A673 (cell line): ENCODE measurements around the gene NMUR1. TPM values are rescaled to one million over a fixed set of nuclear protein-coding genes. Genes with fewer than 3 reads are reported as not detected.

Experiments
- BruUV-seq: library from RNA; stranded (reverse); fragments of 400-500 nt; replicated peaks from 2 replicates; lab custom pipeline; 2021; lab: Mats Ljungman, UMichigan
- CTCF ChIA-PET: fragments of 300-600 bp; sonication (Branson Sonifier 250); formaldehyde crosslinking; loops from one replicate; lab custom pipeline; 2022; ENCODE audit warnings: antibody characterized with exemption; lab: Charles Lee
- POLR2A ChIA-PET: fragments of 300-600 bp; sonication (Branson Sonifier 250); formaldehyde crosslinking; loops from one replicate; lab custom pipeline; 2022; ENCODE audit warnings: antibody characterized with exemption; ENCODE audit not compliant: low non-redundant PET; lab: Charles Lee
- DNase-seq: peaks from one replicate; pipeline ENCODE4 v3.0.0-alpha.2; 2015; ENCODE audit warnings: low spot score
- H3K27ac ChIP-seq: fragments of 200-600 bp; sonication (generic); 2 replicates; pipeline ENCODE4 v1.5.1; 2016; ENCODE audit warnings: mixed run types, low read depth, mild to moderate bottlenecking, mixed read lengths, antibody characterized with exemption, low read length; ENCODE audit not compliant: poor library complexity, severe bottlenecking
- H3K27me3 ChIP-seq: fragments of 200-600 bp; sonication (generic); replicated peaks from 2 replicates; pipeline ENCODE4 v1.6.1; 2017; ENCODE audit warnings: mixed run types, low read depth, mild to moderate bottlenecking, mixed read lengths, antibody characterized with exemption, low read length; ENCODE audit not compliant: insufficient read depth, poor library complexity
- H3K36me3 ChIP-seq: fragments of 200-600 bp; sonication (generic); 2 replicates; pipeline ENCODE4 v1.6.1; 2016; ENCODE audit warnings: mixed run types, mild to moderate bottlenecking, mixed read lengths, antibody characterized with exemption, low read length; ENCODE audit not compliant: insufficient read depth, poor library complexity, severe bottlenecking
- H3K4me1 ChIP-seq: fragments of 200-600 bp; sonication (generic); 2 replicates; pipeline ENCODE4 v1.6.1; 2017; ENCODE audit warnings: mixed run types, mild to moderate bottlenecking, mixed read lengths, antibody characterized with exemption, low read length; ENCODE audit not compliant: insufficient read depth, poor library complexity, severe bottlenecking
- H3K4me3 ChIP-seq: fragments of 200-600 bp; sonication (generic); 2 replicates; pipeline ENCODE4 v1.5.1; 2016; ENCODE audit warnings: low read depth, mixed run types, mild to moderate bottlenecking, mixed read lengths, low read length; ENCODE audit not compliant: poor library complexity, severe bottlenecking
- H3K9me3 ChIP-seq: fragments of 200-600 bp; sonication (generic); 2 replicates; pipeline ENCODE4 v1.6.1; 2016; ENCODE audit warnings: mixed run types, low read depth, mild to moderate bottlenecking, mixed read lengths, antibody characterized with exemption, low read length; ENCODE audit not compliant: poor library complexity, severe bottlenecking
- EZH2 ChIP-seq: fragments of 200-600 bp; sonication (generic); IDR thresholded peaks from 2 replicates; pipeline ENCODE4 v1.6.1; 2017; ENCODE audit warnings: borderline replicate concordance, low read depth, mild to moderate bottlenecking, mixed read lengths, antibody characterized with exemption, low read length; ENCODE audit not compliant: poor library complexity, severe bottlenecking
- intact Hi-C: fragments of 100-400 bp; cut with micrococcal nuclease; formaldehyde crosslinking; loops from one replicate; pipeline ENCODE4 v1.10.0; 2022; ENCODE audit not compliant: unreplicated experiment
- total RNA-seq: library from RNA; stranded (reverse); gene quantifications from 2 replicates; pipeline ENCODE4 v1.2.3, GENCODE V29; 2021
- TF ChIP-seq, protein P1 (sequence below): fragments of 300-800, 200-600 bp; sonication (generic); conservative IDR thresholded peaks from 2 replicates; pipeline ENCODE4 v1.5.1; 2017; ENCODE audit warnings: low read depth, mild to moderate bottlenecking, antibody characterized with exemption, low read length, moderate library complexity, mixed read lengths

NMUR1 gene
- total RNA-seq, 1 experiment from 2014 or later, result not detected

DNA sequence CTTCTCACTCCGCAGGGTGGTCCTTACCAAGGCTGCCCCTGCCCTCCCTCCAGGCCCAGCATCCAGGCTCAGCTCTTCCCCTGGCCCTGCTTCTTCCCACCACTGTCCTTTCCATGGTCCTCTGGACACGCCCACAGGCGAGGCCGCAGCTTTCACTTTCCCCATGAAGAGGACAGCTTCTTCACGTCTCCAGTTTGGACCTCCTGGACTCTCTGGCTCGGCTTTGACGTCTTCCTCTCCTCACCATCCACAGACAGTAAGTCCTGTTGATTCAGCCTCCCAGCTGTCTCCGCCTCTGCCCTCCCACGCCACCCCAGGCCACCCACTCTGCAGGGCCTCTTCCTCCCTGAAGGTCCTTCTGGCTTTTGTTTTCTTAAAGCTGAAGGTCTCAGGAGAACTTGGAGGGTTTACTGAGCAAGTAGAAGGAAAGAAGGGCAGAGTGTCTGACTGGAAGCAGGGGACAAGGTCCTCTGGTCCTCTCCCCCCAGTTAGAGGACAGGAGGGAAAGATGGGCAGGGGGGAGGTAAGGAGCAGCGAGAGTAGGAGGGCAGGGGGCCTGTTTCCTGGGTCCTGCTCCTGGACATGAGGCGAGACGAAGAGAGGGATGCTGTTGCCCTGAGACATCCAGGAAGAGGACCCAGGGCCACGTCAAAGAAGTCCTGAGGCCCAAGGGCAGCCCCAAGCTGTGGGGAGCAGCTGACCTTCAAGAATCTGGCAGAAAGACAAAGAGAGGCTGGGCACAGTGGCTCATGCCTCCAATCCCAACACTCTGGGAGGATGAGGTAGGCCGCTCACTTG, 24.7 kb upstream of the NMUR1 start:
- Histone ChIP-seq H3K4me3 (no peak overlapping the region), H3K36me3 (no peaks in the 10 kb centered on the region), H3K27ac (no peak overlapping the region), H3K4me1 (no peaks in the 10 kb centered on the region), H3K9me3 (peaks cover 14% of the 10 kb centered on the region), H3K27me3 (no peaks in the 10 kb centered on the region)
- no peak for TF ChIP-seq EZH2
- TF ChIP-seq, protein P1, sequence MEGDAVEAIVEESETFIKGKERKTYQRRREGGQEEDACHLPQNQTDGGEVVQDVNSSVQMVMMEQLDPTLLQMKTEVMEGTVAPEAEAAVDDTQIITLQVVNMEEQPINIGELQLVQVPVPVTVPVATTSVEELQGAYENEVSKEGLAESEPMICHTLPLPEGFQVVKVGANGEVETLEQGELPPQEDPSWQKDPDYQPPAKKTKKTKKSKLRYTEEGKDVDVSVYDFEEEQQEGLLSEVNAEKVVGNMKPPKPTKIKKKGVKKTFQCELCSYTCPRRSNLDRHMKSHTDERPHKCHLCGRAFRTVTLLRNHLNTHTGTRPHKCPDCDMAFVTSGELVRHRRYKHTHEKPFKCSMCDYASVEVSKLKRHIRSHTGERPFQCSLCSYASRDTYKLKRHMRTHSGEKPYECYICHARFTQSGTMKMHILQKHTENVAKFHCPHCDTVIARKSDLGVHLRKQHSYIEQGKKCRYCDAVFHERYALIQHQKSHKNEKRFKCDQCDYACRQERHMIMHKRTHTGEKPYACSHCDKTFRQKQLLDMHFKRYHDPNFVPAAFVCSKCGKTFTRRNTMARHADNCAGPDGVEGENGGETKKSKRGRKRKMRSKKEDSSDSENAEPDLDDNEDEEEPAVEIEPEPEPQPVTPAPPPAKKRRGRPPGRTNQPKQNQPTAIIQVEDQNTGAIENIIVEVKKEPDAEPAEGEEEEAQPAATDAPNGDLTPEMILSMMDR, result no peak
- DNase-seq, result no peak
- intact Hi-C loops, result no loop called here
- BruUV-seq, result no TSS peak
- ChIA-PET CTCF (interaction anchor here (0.6 kb wide), 1 partner anchor 76 kb away, joined by 3 read pairs; no protein-coding TSS in a partner anchor), POLR2A (no interaction called here)

DNA sequence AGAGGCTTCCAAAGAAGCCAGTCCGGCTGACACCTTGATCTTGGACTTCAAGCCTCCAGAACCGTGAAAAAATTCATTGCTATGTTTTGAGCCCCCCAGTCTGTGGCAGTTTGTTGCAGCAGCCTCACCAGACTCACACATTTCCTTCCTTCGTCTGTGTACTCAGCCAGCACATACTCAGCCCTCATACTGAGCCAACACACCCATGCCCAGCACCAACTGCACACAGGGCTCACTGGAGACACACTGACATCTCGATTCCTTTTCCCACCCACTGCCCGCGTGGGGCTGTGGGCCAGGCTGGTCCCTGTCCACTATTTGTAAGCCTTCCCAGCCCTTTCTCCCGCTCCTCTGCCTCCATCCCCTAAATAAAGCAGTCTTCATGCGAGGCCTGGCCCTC, 24.1 kb upstream of the NMUR1 start:
- POLR2A ChIA-PET, result no interaction called here
- H3K9me3 ChIP-seq, result peaks cover 14% of the 10 kb centered on the region
- intact Hi-C loops, result no loop called here
- no peaks in the 10 kb centered on the region for H3K4me1 ChIP-seq
- CTCF ChIA-PET, result no interaction called here
- no TSS peak for BruUV-seq
- H3K27ac ChIP-seq, result no peak overlapping the region
- no peaks in the 10 kb centered on the region for H3K27me3 ChIP-seq
- no peak for DNase-seq
- no peaks in the 10 kb centered on the region for H3K36me3 ChIP-seq
- no peak overlapping the region for H3K4me3 ChIP-seq
- TF ChIP-seq EZH2, result no peak
- TF ChIP-seq, protein P1, result no peak

DNA sequence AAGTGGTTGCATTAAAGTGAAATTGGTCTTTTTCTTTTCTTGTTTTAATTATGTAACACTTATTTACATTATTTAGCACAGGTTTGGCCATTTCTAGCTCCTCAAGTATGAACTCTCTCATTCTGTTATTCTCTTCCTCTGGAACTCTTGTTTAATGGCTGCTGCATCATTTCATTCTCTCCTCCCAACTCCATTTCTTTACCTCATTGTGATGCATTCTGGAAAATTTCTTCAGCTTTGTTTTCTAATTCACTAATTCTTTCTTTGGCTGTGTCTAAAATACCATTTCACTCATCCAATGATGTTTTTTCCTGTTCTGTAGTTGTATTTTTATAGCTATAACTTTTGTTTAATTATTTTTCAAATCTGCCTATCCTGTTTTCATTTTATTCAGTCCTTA, 22.5 kb upstream of the NMUR1 start:
- Histone ChIP-seq H3K36me3 (no peaks in the 10 kb centered on the region), H3K4me1 (no peaks in the 10 kb centered on the region), H3K27me3 (no peaks in the 10 kb centered on the region), H3K9me3 (peaks cover 14% of the 10 kb centered on the region), H3K27ac (no peak overlapping the region), H3K4me3 (no peak overlapping the region)
- DNase-seq, result no peak
- CTCF ChIA-PET, result interaction anchor here (0.7 kb wide), 1 partner anchor 99 kb away, joined by 4 read pairs; no protein-coding TSS in a partner anchor
- POLR2A ChIA-PET, result no interaction called here
- intact Hi-C loops, result no loop called here
- BruUV-seq, result no TSS peak
- TF ChIP-seq, protein P1, result no peak
- no peak for TF ChIP-seq EZH2
